K562 (cell line): Measurements from ENCODE around the gene ETNK2. TPM values are rescaled to one million over a fixed set of nuclear protein-coding genes. Genes with fewer than 3 reads are reported as not detected.

Experiments
- AFF1 ChIP-seq, 2 experiments: fragments of 450-650 bp; IDR thresholded peaks; 2 replicates each; pipeline ENCODE4 v1.6.1; 2018; ENCODE audit warnings: mild to moderate bottlenecking in 2 of 2, low read depth in 1 of 2; ENCODE audit not compliant: partially characterized antibody in 2 of 2
- CCAR2 ChIP-seq: fragments of 200-400 bp; formaldehyde crosslinking; IDR thresholded peaks from 2 replicates; pipeline ENCODE4 v1.6.1; 2017; ENCODE audit warnings: mild to moderate bottlenecking, low read depth, low read length
- E2F4 ChIP-seq: sonication (generic); formaldehyde crosslinking; IDR thresholded peaks from 2 replicates; pipeline ENCODE4 v1.8.0; 2022; ENCODE audit warnings: mild to moderate bottlenecking, low read depth, missing genetic modification reagents
- IRF1 ChIP-seq: sonication (generic); formaldehyde crosslinking; IDR thresholded peaks from 2 replicates; pipeline ENCODE4 v1.8.0; 2022; ENCODE audit warnings: missing genetic modification reagents, mild to moderate bottlenecking, borderline replicate concordance
- KDM2B ChIP-seq: fragments of 250-450 bp; sonication (Bioruptor Pico); IDR thresholded peaks from 2 replicates; pipeline ENCODE4 v1.8.0; 2021; ENCODE audit warnings: mild to moderate bottlenecking, moderate library complexity
- KLF1 ChIP-seq: fragments of 450-650 bp; IDR thresholded peaks from 2 replicates; pipeline ENCODE4 v1.6.1; 2016; ENCODE audit warnings: missing genetic modification characterization, missing compliant biosample characterization
- KLF16 ChIP-seq: IDR thresholded peaks from 2 replicates; pipeline ENCODE4 v1.6.1; 2016; ENCODE audit warnings: antibody characterized with exemption
- SFPQ ChIP-seq: fragments of 200-400 bp; formaldehyde crosslinking; IDR thresholded peaks from 2 replicates; pipeline ENCODE4 v1.6.1; 2017; ENCODE audit warnings: mild to moderate bottlenecking, low read depth, low read length, moderate library complexity
- SIRT6 ChIP-seq: IDR thresholded peaks from one replicate; pipeline ENCODE4 v1.6.1; 2012; ENCODE audit warnings: low read depth, mild to moderate bottlenecking, control low read depth, inconsistent platforms, low read length, moderate library complexity
- YBX1 ChIP-seq: fragments of 450-650 bp; IDR thresholded peaks from 2 replicates; pipeline ENCODE4 v1.7.1; 2016; ENCODE audit warnings: mild to moderate bottlenecking
- ZNF165 ChIP-seq: fragments of 250-450 bp; sonication (Bioruptor Pico); IDR thresholded peaks from 2 replicates; pipeline ENCODE4 v1.4.0; 2020; ENCODE audit warnings: borderline replicate concordance
- ZNF24 ChIP-seq: fragments of 450-650 bp; IDR thresholded peaks from 2 replicates; pipeline ENCODE4 v1.6.1; 2016
- ZNF592 ChIP-seq: fragments of 450-650 bp; IDR thresholded peaks from 2 replicates; pipeline ENCODE4 v1.6.1; 2017; ENCODE audit warnings: antibody characterized with exemption, mild to moderate bottlenecking
- ZNF644 ChIP-seq: fragments of 200-800 bp; sonication (Bioruptor generic); IDR thresholded peaks from 2 replicates; pipeline ENCODE4 v1.6.1; 2016; ENCODE audit warnings: low read depth, missing genetic modification characterization, missing compliant biosample characterization
- polyA plus RNA-seq, 8 experiments: library from polyadenylated mRNA; depleted of rRNA in 4 of 8; stranded (reverse) in 5 of 8; unstranded in 3 of 8; fragments of >200 nt; fragmentation: Nextera tagmentation in 2 of 8; fragmentation: Illumina TruSeq in 1 of 8; extraction: Ambion mirVana in 2 of 8; extraction: Trizol in 1 of 8; gene quantifications; 2 replicates each; pipeline versions ENCODE4 v1.2.1 to v1.2.3, GENCODE V29; 2011 to 2014; ENCODE audit warnings: inconsistent platforms in 1 of 8, missing spikeins in 1 of 8
- total RNA-seq, 7 experiments: library from RNA; depleted of rRNA in 6 of 7; stranded (reverse); fragments of >200 nt in 6 of 7; fragmentation: Illumina TruSeq in 2 of 7; extraction: Trizol in 2 of 7; gene quantifications; 2 replicates each; pipeline versions ENCODE4 v1.2.1 to v1.2.3, GENCODE V29; 2011 to 2021; ENCODE audit warnings: low replicate concordance in 1 of 7

The ETNK2 gene
- total and polyA plus RNA-seq, 9 of the 15 experiments (the other 6 are each of a cell fraction or from before 2014, with no cell fraction given): 0.03 to 0.38 (median 0.13) TPM; not detected in 4

GRCh38 chr1:204171751-204172178 is 19.9 kb upstream of the ETNK2 start (continued):
- TF ChIP-seq AFF1 (IDR thresholded peaks at IDR 0.05; ENCODE audit: low read depth in 1 of 2, partially characterized antibody in 2 of 2) (no peak), ZNF592 (no peak; the same call in 1 of the 2 replicates), KLF1 (no peak), KDM2B (no peak), E2F4 (no peak), YBX1 (no peak), KLF16 (no peak), CCAR2 (no peak), IRF1 (CRISPR knock-in tag) (no peak), ZNF165 (CRISPR knock-in tag) (peak; percentile 75; the same call in 1 of the 2 replicates), SFPQ (no peak), SIRT6 (no peak), ZNF24 (no peak), ZNF644 (tag) (peak; percentile 86; the same call in 1 of the 2 replicates)
